NCI-H748 treated with DMSO at 0.1 percent for 48 hours (cell line): Measurements from ENCODE around the gene COX17.

ENCODE experiments used
- DNase-seq: peaks from one replicate; lab custom pipeline; 2025; lab: John Stamatoyannopoulos, UW

COX17 gene

DNA sequence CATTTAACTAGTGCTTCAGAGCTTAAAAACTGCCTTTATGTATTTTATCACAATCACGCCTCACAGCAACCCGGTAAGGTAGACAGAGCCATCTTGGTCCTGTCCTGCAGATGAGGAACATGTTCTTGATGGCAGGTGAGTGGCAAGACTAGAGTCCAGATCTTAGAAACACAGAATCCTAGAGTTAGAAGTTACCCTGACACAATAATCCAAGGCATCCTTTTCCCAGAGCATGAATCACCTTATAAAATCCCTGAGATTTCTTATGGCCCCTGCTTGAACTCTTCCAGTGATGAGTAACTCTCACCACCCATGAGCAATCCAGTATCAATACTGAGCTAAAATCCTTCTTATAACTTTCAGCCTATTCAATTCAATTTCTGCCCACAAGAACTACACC is 33.7 kb downstream of the COX17 start:
- no peak for DNase-seq

DNA sequence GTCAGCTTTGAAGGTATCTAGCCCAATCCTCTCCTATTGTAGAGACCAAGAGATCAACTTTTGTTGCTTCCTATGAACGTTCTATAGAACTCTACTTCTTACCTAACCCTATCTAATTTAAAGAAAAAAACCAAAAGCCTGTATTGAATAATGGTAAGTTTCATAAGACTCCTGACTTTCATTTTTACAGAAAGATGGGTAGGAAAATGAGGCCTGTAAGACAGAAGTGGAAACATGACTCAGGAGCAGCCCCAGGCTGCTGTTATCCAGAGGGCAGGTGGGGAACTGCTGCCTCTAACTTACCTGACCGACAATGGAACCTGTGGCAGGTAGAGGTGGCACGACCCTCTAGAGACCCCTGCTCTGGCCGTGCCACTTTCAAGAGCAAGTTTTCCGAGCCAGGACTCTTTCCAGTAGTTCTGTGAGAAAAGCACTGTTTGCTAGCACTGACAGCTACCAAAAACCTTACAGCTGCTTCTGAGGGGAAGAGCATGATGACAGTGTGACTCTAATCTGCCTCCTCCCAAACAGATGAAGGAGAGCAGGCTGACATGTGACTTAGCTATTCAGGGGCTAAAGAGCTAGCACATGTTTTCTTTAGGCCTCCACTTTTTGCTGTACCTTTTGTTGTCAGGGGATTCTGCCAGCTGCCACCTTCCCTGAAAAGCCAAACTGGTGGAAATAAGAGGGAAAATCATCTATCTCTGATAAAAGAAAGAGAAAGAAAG is 34.3 kb downstream of the COX17 start:
- no peak for DNase-seq

DNA sequence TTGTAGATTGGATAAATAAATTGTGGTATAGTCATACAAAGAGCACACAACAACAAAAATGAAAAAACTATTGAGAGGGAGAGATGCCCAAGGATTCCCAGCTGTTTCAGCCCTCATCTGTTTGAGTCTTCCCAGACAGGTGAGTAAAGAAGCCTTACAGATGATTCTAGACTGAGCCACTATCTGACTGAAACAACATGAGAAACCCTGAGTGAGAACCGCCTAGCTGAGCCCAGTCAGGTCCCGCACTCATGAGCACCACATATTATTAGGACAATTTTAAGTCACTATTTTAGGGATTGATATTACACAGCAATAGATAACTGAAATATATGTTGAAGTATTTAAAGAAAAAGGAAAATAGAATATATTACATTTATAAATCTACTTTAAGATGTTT is 35.8 kb downstream of the COX17 start:
- DNase-seq, result no peak

DNA sequence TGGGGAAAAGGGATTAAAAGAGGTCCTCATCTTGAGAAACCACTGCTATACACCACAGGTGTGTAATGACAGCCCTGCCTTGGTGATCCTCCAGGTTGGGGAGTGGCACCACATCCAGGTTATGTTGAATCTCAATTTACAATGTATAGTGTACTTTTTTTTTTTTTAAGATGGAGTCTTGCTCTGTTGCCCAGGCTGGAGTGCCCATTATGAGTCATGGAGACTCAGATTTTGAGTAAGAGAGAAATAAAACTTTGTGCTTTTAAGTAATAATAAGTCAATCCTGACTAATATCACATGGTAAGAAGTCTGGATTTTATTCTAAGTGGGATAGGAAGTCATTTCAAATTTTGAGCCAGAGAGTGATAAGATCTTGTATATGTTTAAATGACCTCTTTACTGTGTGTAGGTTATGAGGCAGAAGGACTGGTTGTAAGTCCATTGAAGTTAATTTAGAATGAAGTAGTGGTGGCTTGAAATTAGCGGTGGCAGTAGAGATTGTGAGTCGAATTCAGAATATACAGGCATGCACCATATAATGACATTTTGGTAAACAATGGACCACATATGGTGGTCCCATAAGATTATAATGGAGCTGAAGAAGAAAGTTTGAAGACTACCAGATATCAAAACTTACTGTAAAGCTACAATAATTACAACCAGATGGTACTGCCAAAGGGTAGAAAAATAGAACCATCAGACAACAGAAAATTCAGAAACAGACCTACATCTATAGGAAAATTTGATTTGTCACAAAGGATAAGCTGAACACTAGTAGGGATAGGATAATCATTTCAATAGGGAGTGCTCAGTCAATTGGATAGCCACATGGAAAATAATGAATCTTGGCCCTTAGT is 37.5 kb downstream of the COX17 start:
- no peak for DNase-seq

DNA sequence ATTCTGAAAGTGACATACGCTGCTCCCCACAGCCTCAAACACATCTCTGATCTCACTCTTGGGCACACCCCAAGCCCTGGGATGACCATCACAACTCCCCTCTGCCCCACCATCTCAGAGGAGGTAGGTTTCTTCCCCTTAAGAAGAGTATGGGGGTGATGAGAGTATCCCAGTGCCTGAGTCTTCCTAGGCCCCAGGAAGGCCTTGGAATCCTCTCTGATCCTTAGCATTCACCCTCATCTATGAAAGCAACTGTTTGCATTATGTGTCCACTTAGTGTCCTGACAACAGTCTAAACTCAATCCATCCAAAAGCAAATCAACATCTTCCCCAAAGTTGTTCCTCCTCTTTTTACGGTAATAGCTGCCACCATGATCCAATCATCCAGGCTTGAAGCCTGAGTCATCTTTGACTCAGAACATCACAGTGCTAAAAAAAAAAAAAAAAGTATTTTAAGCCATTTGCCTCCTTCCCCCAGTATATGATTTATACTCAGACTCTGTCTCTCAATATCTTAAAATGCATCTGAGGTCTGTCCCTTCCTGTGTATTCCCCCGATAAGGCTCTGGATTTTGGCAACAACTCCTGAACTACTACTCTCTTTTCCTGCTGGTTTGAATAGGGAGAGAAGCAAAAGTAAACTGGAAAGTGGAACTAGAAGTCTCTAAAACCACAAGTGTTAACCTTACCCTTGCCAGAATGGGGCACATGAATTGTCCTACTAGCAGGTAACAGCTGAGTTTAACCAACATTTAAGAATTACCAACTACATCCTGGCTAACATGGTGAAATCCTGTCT is 39.3 kb downstream of the COX17 start:
- no peak for DNase-seq

DNA sequence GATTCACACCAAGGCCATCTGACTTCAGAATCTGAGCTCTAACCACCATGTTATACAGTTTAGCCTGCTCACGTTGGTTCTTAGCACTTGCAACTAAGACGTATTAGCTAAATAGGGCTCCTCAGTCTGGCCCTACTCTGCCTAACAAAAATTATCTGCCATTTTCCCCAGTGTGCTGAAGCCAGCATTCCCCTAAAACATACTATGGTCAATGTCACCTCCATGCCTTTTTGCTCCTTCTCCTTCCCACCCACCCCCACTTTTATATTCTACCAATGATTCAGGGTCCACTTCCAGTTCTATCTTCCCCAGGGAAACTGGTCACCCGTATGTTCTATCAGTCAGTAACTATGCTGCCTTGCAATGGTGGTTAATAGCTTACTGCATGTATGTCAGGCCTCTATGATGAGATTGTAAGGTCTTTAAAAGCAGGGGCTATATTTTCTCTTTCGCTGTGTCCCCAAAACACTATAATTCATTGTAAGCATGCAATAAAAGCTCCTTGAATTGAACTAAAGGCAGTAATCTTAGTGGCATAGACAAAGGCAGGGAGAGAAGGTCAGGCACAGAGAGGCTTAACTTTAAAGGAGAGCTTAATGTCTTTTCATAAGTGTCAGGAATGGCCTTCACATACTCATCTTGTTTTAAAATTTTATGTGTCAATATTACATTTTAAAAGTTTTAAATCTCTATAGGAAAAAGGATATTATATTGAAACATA is 40.2 kb downstream of the COX17 start:
- DNase-seq, result no peak

DNA sequence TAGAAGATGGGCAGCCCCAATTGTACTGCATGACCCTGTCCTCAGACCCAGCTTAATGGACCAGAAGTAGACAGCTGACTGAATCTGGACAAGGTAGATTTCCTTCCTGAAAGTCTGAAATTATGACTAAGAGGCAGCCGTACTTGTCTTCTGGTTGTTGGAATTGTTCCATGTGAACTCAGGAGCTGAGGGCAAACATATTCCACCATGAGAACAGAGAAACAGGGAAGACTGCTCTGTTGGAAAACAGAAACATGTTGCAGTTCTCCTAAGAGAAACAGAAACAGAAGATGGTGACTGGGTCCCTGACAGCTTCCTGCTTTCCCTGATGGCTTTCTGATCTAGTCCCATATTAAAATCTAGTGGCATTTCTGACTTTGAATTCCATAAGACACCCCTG is 41.0 kb downstream of the COX17 start:
- no peak for DNase-seq

DNA sequence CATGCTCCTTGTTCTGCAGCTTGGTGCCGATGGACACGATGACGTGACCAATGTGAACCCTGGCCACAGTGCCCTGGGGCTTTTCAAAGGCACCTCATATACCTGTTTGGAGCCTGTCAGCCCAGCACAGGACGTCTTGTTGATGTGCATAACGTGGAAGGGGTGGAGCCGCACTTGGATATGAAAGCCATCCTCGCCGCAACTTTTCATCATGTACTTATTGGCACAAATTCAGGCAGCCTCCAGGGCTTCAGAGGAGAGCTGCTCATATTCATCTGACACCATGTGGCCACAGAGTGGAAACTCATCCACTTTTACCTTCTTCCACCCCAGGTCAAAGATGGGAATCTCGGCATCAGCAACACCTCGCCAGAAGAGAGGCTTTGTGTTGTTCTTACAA is 41.5 kb downstream of the COX17 start:
- no peak for DNase-seq

DNA sequence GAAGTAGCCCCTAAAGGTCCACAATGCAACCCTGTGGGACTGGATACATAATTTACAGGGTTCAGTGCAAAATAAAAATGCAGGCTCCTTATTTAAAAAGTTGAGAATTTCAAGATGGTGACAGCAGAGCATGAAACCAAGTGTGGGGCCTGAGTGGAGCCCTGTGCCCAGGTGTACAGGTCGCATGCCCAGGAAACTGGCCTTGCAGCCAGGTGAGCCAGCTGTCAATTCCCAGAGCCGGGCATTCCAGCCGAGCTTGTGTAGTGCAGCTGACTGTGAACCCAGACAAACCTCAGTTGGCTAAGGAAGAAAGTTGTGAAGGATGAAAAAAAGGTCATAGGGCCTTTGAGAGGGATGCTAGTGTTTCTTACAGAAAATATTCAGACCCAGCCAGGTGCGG is 44.4 kb downstream of the COX17 start:
- no peak for DNase-seq

DNA sequence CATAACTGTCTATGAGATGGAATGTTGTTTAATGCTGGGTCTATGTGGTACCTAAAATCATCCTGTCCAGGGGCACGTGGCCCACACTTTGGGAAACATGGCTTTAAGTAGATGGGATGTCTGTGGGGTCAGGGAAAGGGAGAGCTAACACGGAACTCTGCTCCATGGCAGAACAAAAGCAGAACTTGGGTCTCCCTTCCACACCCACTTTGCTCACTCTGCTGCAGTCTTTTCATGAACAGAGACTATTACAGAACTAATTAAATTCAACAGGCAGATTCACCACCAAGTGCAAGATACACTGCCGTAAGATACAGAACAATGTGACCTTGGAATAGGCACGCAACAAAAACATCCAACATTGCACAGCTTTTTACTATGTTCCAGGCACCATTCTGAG is 45.0 kb downstream of the COX17 start:
- DNase-seq, result no peak

DNA sequence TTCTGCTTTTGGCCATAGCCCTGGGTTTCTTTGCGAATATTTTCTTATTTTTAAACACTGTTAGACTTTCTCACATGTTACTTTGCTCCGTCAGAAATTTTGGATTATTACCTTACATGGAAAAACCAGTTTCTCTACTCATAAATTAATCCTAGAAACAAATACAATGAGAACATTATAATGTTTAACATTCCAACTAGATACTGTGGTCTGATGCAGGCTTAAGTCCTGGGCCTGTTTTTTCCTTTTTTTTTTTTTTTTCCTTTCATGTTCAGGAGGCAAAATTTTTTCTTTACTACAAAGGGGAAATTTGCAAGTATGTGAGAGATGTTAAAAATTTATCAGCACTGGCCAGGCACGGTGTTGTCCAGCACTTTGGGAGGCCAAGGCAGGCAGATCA is 45.7 kb downstream of the COX17 start:
- no peak for DNase-seq

DNA sequence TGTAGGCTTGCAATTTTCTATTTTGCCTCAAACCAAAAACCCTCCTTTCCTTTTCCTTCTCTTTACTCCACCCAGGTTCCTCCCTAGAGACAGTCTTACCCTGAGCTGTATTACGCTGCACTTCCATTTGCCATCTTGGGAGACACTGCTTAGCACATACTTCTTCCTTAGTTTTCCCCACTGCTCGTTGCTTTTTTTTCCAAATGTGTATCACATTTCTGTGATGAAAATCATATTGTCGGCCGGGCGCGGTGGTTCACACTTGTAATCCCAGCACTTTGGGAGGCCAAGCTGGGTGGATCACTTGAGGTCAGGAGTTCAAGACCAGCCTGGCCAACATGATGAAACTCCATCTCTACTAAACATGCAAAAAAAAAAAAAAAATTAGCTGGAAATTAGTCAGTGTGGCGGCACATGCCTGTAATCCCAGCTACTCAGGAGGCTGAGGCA is 46.3 kb downstream of the COX17 start:
- no peak for DNase-seq

DNA sequence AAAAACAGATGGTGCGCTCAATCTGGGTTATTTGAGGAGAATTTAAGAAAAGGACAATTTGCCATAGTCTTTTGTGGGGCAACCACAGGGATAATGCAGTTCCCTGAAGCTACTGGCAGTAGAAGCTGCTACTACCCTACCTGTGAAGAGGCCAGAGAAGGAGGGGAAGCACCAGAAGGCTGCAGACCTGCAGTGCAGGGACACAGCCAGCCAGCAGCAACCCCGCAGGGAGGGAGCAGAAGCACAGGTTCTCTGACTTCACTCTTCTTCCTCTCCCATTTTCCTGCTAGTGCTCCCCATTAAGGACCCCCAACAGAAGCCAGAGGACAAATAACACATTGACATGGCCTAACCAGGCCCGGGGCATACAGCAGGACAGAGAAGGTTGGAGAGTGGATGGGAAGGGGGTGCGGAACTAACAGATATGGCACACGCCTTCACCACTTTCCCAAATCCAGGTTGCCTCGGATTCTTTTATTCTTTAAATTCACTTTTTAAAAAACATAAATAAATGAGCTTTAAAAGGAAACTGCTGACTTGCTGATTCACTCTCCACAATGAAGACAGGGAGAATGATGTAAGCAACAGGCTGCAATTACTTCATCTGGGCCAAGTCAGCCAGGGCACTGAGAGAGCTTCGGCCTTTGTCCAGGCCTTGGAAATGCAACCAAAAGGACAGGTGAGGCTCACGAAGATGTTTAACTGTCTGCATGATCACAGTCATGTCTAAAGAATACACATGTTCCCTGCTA is 46.9 kb downstream of the COX17 start:
- DNase-seq, result no peak

DNA sequence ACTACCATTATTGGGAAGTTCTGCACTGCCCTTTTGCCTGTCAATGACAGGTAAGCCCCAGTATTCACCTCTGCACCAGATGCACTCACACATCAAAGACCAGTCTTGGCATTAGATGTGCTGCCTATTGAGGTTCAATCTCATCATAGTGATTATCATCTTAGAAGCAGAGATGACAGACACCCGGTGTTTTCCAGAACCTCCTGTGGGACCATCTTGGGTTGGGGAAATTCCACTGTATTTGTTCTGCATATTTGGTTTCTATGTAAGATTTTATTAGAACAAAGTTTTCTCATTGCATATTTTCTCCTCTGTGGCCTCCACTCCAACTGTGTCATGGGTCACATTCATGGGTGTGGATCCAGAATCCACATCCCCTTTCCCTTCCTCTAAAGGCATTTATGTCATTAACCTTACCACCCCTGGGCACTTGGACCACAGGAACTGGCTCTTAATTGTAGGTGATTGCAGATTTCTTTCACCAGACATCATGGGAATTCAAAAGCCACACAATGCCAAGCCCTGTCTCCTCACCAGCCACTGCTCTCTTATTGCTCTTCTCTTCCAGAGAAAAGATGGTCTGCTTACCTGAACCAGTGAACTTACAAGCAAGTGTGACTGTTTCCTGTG is 48.3 kb downstream of the COX17 start:
- DNase-seq, result no peak

DNA sequence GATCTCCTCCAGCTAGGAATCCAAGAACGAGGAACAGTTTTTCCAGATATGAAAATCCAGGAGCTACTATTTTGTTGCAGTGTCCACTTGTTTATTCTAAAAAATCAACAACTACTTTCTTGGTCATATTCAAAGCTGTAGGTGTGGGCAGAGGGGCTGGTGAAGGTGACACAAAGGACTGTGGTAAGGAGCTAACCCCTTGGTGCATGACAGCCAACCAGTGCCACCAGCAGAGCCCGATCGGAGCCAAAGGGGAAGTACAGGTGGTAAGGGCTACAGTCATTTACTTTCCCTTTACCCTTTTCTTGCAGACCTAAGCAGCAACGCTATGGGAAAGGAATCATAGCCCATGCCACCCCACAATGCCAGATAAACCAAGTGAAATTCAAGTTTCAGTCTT is 48.8 kb downstream of the COX17 start:
- DNase-seq, result no peak

DNA sequence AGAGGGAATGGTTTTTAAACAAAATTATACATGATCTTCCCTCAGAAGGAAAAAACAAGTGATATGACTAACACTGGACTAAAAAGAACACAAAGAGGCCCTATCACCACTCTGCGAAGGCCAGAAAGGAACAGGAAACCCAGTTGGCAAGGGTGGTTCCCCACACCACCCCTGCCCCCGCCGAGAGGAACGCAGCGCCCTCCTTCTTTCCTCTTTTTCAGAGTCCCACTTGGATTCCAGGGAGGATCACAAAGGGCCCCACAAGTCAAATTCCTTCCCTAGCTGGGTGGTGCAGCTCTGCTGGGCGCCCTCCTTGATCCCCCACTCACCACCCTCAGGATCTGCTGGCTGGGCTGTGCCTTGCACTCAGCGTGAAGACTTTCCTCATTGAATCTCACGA is 49.7 kb downstream of the COX17 start:
- DNase-seq, result no peak

DNA sequence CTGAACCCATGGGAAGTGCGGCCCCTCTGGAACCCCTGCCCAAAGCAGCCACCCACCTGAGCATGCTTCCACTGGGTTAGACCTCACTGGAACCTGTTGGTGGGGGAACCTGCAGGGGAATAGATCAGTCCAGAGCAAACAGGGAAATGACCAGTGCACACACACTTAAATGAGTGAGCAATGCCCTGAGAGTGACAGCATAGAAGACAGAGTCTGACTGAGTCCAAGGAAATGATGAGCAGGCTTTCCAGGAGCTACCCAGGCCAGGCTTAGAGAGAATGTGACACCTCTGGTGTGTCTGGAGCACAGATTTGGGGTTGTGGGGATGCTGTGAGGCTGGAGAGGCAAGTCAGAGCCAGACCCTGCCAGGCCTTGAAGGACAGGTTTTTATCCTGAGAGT is 51.0 kb downstream of the COX17 start:
- DNase-seq, result no peak

DNA sequence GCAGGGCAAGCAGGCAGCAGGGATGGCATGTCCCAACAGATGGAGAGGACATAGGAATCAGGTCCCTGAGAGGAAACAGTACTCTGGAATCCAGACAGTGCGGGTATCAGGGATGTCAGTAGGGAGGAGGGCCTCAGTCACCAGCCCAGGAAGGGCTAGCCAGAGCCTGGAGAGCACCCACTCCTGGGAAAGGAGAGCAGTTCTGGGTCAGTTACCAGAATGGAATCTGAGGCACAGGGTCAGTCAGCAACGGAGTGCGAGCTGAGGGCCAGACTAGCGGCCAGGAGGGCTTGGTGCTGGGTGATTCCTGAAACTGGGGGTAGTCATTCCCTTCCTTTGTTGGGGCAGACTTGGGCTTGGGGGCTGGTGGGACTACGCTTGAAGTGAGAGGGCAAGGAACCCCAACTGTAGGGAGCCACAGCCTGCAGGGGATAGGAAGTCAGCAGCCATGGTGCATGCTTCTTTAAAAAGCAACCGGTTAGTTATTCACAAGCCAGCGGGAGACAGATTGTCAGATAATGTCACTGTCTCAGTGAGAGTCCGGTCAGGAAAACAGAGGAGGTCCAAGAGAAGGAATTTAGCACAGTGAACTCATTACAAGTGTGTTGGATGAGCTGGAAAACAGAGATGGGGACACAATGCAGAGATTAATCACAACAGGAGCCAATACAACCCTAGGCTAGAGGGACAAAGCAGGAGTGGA is 51.6 kb downstream of the COX17 start:
- DNase-seq, result no peak

DNA sequence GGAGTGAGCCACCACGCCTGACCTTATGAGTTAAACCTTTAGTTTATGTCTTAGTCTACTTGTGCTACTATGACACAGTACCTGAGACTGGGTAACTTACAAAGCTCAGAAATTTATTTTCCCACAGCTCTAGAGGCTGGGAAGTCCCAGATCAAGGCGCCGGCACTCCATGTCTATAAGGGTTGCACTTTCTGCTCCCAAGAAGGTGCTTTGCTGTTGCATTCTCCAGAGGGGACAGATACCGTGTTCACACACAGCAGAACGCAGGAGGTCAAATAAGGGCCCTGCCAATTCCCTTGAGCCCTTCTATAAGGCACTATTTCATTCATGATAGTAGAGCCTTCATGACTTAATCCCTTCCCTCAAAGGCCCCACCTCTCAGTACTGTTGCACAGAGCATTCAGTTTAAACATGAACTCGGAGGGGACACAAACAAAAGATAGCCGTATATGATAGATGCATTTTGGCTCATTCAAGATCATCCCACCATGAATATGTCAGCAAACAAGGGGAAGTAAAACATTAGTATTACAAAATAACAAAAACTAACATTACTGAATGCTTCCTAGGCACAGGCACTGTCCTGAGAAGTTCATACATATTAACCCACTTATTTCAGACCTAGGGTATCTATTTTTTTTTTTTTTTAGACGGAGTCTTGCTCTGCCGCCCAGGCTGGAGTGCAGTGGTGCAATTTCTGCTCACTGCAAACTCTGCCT is 53.0 kb downstream of the COX17 start:
- DNase-seq, result no peak

DNA sequence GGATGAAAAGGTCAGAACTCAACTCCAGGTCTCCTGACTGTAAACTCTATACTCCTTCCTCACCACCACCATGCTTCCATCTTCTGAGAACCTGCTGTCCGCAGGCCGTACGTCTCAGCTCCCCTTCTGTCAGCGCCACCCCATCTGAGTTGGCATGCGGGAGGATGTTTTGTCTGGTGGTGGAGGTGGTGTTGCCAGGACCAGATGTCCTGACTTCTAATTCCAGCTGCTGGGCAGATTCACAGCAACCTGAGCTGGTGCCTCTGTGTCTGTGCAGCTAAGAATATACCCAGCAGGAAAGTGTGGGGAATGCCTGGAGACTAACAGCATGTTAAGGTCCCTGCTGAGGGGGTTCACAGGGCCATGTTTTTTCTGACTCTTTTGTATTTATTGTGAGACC is 56.3 kb downstream of the COX17 start:
- DNase-seq, result no peak
